ENCODE results near the gene ZNF81.
"Not testable (repeated sequence)": the region's sequence is repeated elsewhere in the genome, so short reads cannot be mapped to it uniquely, and the experiment has no call there.

ZNF81 gene

GRCh38 chrX:47836164-47837072, at the start of gene ZNF81:
ZNF81 (plus strand) TSS chrX:47836902; CDS start chrX:47846268, 9,366 bp downstream.
- peak; percentile 87 for DNase-seq (ENCODE audit: low spot score)

GRCh38 chrX:47796433-47796906, 40.2 kb upstream of the ZNF81 start:
- no peak for DNase-seq (ENCODE audit: low spot score)

GRCh38 chrX:47797084-47797483, 39.6 kb upstream of the ZNF81 start:
- DNase-seq (ENCODE audit: low spot score), result no peak

GRCh38 chrX:47798861-47799260, 37.8 kb upstream of the ZNF81 start:
- DNase-seq (ENCODE audit: low spot score), result no peak

- no peak for DNase-seq (ENCODE audit: low spot score)
These were observed 34.1 kb upstream of the ZNF81 start for GRCh38 chrX:47802589-47802988.

- not testable (repeated sequence) for DNase-seq (ENCODE audit: low spot score)
These were observed 33.6 kb upstream of the ZNF81 start for GRCh38 chrX:47803103-47803502.

GRCh38 chrX:47804315-47804714, 32.4 kb upstream of the ZNF81 start:
- DNase-seq (ENCODE audit: low spot score), result no peak

GRCh38 chrX:47805844-47806243, 30.9 kb upstream of the ZNF81 start:
- not testable (repeated sequence) for DNase-seq (ENCODE audit: low spot score)

GRCh38 chrX:47806415-47807271, 30.1 kb upstream of the ZNF81 start:
- not testable (repeated sequence) for DNase-seq (ENCODE audit: low spot score)

- not testable (repeated sequence) for DNase-seq (ENCODE audit: low spot score)
These were observed 29.5 kb upstream of the ZNF81 start for GRCh38 chrX:47807272-47807538.

GRCh38 chrX:47807548-47807947, 29.2 kb upstream of the ZNF81 start:
- DNase-seq (ENCODE audit: low spot score), result no peak

- DNase-seq (ENCODE audit: low spot score), result no peak
These were observed 27.6 kb upstream of the ZNF81 start for GRCh38 chrX:47808904-47809788.

GRCh38 chrX:47814851-47815250, 21.9 kb upstream of the ZNF81 start:
- DNase-seq (ENCODE audit: low spot score), result peak; percentile 10

- peak; percentile 2 for DNase-seq (ENCODE audit: low spot score)
These were observed 20.5 kb upstream of the ZNF81 start for GRCh38 chrX:47815901-47816845.

GRCh38 chrX:47817421-47817820, 19.3 kb upstream of the ZNF81 start:
- peak; percentile 25 for DNase-seq (ENCODE audit: low spot score)

- no peak for DNase-seq (ENCODE audit: low spot score)
These were observed 18.8 kb upstream of the ZNF81 start for GRCh38 chrX:47817897-47818296.

- DNase-seq (ENCODE audit: low spot score), result no peak
These were observed 7.7 kb upstream of the ZNF81 start for GRCh38 chrX:47828984-47829383.

- peak; percentile 60 for DNase-seq (ENCODE audit: low spot score)
These were observed 4.9 kb upstream of the ZNF81 start for GRCh38 chrX:47831788-47832187.

GRCh38 chrX:47838361-47838760, 1.7 kb downstream of the ZNF81 start:
- DNase-seq (ENCODE audit: low spot score), result no peak

GRCh38 chrX:47840111-47840510, 3.4 kb downstream of the ZNF81 start:
- no peak for DNase-seq (ENCODE audit: low spot score)

- DNase-seq (ENCODE audit: low spot score), result no peak
These were observed 6.7 kb downstream of the ZNF81 start for GRCh38 chrX:47843363-47843762.

Measured in hematopoietic multipotent progenitor cell treated with erythropoietin and hydrocortisone succinate and interleukin-3 and kit ligand, for 15 days (in vitro differentiated cells).